ENCODE measurements around the gene UGT1A8.

DNA sequence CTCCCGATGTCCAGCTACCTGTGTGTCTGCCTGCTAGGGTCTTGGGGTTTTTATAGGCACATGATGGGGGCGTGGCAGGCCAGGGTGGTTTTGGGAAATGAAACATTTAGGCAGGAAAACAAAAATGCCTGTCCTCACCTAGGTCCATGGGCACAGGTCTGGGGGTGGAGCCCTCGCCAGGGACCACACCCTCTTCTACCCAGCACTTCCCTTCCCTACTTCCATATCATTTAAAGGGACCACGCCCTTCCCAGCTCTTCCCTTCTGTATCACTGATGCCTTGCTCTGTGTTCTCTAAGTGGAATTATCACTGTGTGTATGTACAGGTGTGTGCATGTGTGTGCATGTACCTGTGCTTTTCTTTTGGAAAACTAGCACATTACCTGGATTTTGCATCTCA, 149.0 kb downstream of the UGT1A8 start:
- TF ChIP-seq, protein P1, sequence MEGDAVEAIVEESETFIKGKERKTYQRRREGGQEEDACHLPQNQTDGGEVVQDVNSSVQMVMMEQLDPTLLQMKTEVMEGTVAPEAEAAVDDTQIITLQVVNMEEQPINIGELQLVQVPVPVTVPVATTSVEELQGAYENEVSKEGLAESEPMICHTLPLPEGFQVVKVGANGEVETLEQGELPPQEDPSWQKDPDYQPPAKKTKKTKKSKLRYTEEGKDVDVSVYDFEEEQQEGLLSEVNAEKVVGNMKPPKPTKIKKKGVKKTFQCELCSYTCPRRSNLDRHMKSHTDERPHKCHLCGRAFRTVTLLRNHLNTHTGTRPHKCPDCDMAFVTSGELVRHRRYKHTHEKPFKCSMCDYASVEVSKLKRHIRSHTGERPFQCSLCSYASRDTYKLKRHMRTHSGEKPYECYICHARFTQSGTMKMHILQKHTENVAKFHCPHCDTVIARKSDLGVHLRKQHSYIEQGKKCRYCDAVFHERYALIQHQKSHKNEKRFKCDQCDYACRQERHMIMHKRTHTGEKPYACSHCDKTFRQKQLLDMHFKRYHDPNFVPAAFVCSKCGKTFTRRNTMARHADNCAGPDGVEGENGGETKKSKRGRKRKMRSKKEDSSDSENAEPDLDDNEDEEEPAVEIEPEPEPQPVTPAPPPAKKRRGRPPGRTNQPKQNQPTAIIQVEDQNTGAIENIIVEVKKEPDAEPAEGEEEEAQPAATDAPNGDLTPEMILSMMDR (IDR thresholded peaks at IDR 0.05): no peak
- TF ChIP-seq POLR2A (IDR thresholded peaks at IDR 0.05): no peak
